ENCODE data around the gene CREBL2. TPM values are rescaled to one million over a fixed set of nuclear protein-coding genes. Genes with fewer than 3 reads are reported as not detected.

The CREBL2 gene
- total RNA-seq, 1 experiment from 2014 or later: 17.8 TPM

- Histone ChIP-seq H3K27me3 (replicated peaks; ENCODE audit: insufficient read depth, low read depth, low read length, poor library complexity) (no peaks in the 10 kb centered on the region), H3K4me3 (ENCODE audit: low read depth, low read length, poor library complexity, severe bottlenecking) (no peak overlapping the region), H3K36me3 (ENCODE audit: insufficient read depth, low read length, poor library complexity, severe bottlenecking) (no peaks in the 10 kb centered on the region), H3K27ac (ENCODE audit: low read depth, low read length, poor library complexity, severe bottlenecking) (no peak overlapping the region), H3K4me1 (ENCODE audit: insufficient read depth, low read length, poor library complexity, severe bottlenecking) (no peaks in the 10 kb centered on the region), H3K9me3 (ENCODE audit: low read depth, low read length, poor library complexity, severe bottlenecking) (no peaks in the 10 kb centered on the region)
- no peak for DNase-seq (ENCODE audit: low spot score)
- intact Hi-C loops (cut with micrococcal nuclease; ENCODE audit: unreplicated experiment): no loop called here
- TF ChIP-seq EZH2 (IDR thresholded peaks at IDR 0.05; ENCODE audit: borderline replicate concordance, low read depth, low read length, poor library complexity, severe bottlenecking) (no peak), CTCF (conservative IDR thresholded peaks at IDR 0.05; ENCODE audit: low read depth, low read length) (no peak)
- POLR2A ChIA-PET (ENCODE audit: low non-redundant PET): no interaction called here
- CTCF ChIA-PET: no interaction called here
- BruUV-seq (replicated peaks): no TSS peak
Observed at GRCh38 chr12:12599750-12600643, 11.7 kb upstream of the CREBL2 start.

GRCh38 chr12:12600659-12601058, 11.0 kb upstream of the CREBL2 start:
- no TSS peak for BruUV-seq (replicated peaks)
- H3K27me3 ChIP-seq (replicated peaks; ENCODE audit: insufficient read depth, low read depth, low read length, poor library complexity): no peaks in the 10 kb centered on the region
- no peaks in the 10 kb centered on the region for H3K4me1 ChIP-seq (ENCODE audit: insufficient read depth, low read length, poor library complexity, severe bottlenecking)
- ChIA-PET CTCF (no interaction called here), POLR2A (ENCODE audit: low non-redundant PET) (no interaction called here)
- H3K9me3 ChIP-seq (ENCODE audit: low read depth, low read length, poor library complexity, severe bottlenecking): no peaks in the 10 kb centered on the region
- no peak for DNase-seq (ENCODE audit: low spot score)
- no peak overlapping the region for H3K4me3 ChIP-seq (ENCODE audit: low read depth, low read length, poor library complexity, severe bottlenecking)
- no peak overlapping the region for H3K27ac ChIP-seq (ENCODE audit: low read depth, low read length, poor library complexity, severe bottlenecking)
- intact Hi-C loops (cut with micrococcal nuclease; ENCODE audit: unreplicated experiment): no loop called here
- H3K36me3 ChIP-seq (ENCODE audit: insufficient read depth, low read length, poor library complexity, severe bottlenecking): no peaks in the 10 kb centered on the region
- TF ChIP-seq EZH2 (IDR thresholded peaks at IDR 0.05; ENCODE audit: borderline replicate concordance, low read depth, low read length, poor library complexity, severe bottlenecking) (no peak), CTCF (conservative IDR thresholded peaks at IDR 0.05; ENCODE audit: low read depth, low read length) (no peak)

- ChIA-PET POLR2A (ENCODE audit: low non-redundant PET) (no interaction called here), CTCF (no interaction called here)
- Histone ChIP-seq H3K4me3 (ENCODE audit: low read depth, low read length, poor library complexity, severe bottlenecking) (no peak overlapping the region), H3K4me1 (ENCODE audit: insufficient read depth, low read length, poor library complexity, severe bottlenecking) (no peaks in the 10 kb centered on the region), H3K27ac (ENCODE audit: low read depth, low read length, poor library complexity, severe bottlenecking) (no peak overlapping the region), H3K27me3 (replicated peaks; ENCODE audit: insufficient read depth, low read depth, low read length, poor library complexity) (no peaks in the 10 kb centered on the region), H3K36me3 (ENCODE audit: insufficient read depth, low read length, poor library complexity, severe bottlenecking) (no peaks in the 10 kb centered on the region), H3K9me3 (ENCODE audit: low read depth, low read length, poor library complexity, severe bottlenecking) (no peaks in the 10 kb centered on the region)
- no peak for DNase-seq (ENCODE audit: low spot score)
- no peak for TF ChIP-seq EZH2 (IDR thresholded peaks at IDR 0.05; ENCODE audit: borderline replicate concordance, low read depth, low read length, poor library complexity, severe bottlenecking)
- no peak for TF ChIP-seq CTCF (conservative IDR thresholded peaks at IDR 0.05; ENCODE audit: low read depth, low read length)
- BruUV-seq (replicated peaks): no TSS peak
- intact Hi-C loops (cut with micrococcal nuclease; ENCODE audit: unreplicated experiment): no loop called here
Observed at GRCh38 chr12:12604740-12605139, 6.9 kb upstream of the CREBL2 start.
